Stimulated activated CD8-positive, alpha-beta memory T cell treated with anti-CD3 and anti-CD28 coated beads, Interleukin-4, amount 100 ng/mL, for 24 hours (primary cell): ENCODE measurements around the gene OR5J2.
"Not testable (repeated sequence)": the region's sequence is repeated elsewhere in the genome, so short reads cannot be mapped to it uniquely, and the experiment has no call there.

Experiments
- DNase-seq: peaks from one replicate; pipeline ENCODE4 v3.0.0-alpha.2; 2020; ENCODE audit warnings: low read depth

OR5J2 gene

DNA sequence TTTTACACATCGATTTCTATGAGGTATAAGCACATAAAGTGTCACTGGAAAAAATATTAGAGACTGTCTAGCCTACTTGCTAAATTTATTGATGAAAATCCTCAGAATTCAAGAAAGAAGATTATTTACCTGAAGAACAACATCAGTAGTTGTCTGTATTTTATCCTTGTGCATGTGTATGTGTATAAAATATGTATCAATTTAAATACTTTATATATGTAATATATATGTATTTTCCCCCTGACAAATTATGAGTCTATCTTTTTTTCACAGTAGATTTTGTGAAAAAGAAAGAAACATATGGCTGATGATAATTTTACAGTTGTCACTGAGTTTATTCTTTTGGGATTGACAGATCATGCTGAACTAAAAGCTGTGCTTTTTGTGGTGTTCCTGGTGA is at the start of gene OR5J2:
TSS of gene OR5J2 (plus strand) at position 301 of the 400 bp plus-strand sequence. CDS start at position 301, 0 bp downstream.
- no peak for DNase-seq

DNA sequence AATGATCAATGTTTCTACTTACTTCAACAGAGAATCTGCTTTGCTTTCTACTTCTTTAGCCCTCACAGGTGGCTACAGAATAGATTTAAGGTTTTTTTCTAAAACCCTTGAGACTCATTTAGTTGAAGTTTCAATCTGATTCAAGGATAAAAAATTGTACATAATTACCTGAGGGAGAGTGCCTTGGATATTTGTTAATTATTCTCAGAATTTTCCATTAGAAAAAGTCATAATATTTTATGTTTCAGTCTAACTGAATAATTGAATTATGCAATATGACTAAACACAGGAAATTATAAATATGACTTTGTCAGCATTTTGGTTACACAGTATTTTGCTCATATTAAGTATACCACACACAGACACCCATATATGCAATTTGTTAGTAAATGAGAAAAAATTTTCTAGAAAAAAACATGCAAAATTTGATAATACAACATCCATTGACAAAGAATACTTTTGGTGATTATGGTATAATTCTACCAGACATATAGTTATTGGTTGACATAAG is 36.2 kb upstream of the OR5J2 start, which contains the start of gene OR8J3:
TSS of gene OR8J3 (minus strand) at position 51 of the 511 bp plus-strand sequence. CDS start 2,483 bp downstream, outside the sequence.
- DNase-seq, result no peak

DNA sequence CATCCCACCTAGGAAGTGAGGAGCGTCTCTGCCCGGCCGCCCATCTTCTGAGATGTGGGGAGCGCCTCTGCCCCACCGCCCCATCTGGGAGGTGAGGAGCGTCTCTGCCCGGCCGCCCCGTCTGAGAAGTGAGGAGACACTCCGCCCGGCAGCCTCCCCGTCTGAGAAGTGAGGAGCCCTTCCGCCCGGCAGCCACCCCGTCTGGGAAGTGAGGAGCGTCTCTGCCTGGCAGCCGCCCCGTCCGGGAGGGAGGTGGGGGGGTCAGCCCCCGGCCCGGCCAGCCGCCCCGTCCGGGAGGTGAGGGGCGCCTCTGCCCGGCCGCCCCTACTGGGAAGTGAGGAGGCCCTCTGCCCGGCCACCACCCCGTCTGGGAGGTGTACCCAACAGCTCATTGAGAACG is 32.7 kb upstream of the OR5J2 start:
- not testable (repeated sequence) for DNase-seq

DNA sequence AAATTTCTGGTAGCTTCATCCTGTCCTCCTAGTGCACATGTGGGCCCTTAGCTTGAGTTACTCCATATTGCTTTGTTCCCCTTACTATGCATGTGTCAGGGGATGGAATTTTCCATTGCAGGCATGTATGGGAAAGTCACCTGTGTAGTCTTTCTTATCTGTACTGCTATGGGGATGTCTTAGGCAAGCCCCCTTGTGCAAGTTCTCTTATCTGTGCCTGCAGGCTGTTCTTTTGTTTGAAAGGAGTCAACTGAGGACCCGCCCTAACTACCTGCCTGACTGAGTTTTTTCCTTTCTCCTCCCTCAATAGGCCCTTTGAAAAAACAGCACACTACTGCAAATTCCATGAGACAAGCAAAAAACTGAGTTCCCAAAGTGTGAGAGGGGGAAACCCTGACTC is 25.0 kb upstream of the OR5J2 start:
- DNase-seq, result no peak

DNA sequence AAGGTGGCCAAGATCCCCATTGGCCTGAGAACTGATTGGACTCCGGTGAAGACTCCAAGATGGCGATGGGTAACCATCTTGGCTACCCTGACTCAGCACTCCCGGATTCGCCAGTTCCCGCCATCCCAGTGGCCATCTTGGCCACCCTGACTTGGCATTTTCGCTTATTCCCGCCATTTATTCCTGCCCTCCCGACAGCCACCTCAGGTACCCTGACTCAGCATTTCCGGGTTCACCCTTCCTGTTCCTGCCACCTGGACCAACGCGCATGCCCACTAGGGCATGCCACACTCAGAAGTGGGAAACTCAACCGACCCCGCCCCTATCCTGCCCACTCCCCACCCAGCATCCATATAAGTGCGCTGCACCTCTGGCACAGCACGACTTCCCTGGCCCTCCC is 24.1 kb upstream of the OR5J2 start:
- DNase-seq, result no peak

DNA sequence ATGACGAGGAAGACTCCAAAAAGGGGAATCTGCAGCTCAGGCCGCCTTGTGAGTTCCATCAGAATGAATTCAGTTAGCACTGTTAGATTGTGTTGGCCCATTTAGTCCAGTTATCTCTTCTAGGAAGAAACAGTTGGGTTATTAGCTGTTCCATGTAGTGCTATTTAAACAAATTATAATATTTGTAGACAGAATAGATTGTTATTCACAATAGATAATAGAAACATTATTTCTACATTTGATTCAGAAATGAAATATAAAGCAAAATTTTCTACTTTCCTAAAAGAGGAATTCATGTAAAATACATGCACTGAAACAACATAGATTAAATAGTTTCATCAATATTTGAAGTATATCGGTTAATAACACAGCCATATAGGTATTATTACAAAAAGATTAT is 16.2 kb upstream of the OR5J2 start, which contains the start of gene OR8K5:
TSS of gene OR8K5 (minus strand) at position 101 of the 400 bp plus-strand sequence. CDS start at position 101, 0 bp downstream.
- no peak for DNase-seq

DNA sequence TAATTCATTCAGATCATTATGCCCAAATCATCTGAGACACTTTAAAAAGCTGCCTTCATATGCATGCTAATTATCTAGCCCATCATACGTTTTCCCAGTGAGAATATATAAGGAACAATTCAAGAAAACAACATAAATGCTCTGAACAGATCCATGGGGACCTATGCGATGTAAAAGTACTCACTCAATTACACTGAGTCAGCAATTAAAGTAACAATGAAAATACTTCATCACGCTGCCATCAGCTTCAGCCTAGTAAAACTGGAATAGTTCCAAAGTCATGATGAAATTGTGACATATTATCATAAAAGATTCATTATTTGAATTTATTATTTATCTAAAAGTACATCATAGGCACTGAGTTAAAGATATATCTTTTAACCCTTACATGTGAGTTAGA is 12.6 kb upstream of the OR5J2 start:
- no peak for DNase-seq

DNA sequence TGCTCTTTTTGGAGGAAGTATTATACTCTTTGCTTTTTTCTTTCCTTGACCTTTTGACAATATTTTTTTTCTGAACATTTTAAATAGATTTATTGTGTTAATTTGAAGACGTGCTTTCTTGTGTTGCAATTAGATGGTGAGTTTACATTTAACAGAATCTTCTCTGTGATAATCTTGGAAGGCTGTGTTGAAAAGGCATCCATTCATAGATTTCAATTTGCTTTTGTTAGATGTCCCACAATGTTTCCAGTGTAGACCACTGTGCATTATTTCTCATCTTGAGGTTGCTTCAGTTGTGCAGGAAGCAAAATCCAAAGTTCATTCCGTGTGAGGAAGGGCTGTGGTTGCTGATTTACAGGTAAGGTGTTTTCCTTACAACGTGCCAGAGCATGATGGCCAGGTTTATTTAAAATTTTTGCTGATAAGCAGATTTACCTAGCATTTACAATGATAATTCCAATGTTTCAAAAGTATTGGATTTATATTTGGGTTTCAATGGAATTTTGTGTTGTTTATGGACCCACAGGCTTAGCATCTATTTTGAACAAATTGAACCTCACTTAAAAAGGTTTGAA is 4.1 kb upstream of the OR5J2 start:
- DNase-seq, result no peak

DNA sequence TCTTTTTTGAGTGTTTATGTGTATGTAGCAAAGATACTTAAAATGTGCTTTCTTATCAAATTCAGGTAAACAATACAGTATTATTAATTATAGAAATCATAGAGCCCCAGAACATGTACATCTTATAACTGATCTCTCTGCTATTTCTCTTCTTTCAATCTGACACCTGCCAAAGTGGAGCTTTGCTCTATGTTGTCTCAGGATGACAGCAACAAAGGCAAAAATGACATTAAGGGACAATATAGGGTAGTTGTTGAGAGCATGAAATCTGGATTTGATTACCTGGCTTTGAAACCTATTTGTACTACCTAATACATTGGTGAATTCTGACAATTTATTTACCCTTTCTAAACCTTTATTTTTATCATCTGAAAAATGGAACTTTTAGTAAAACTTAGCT is 7.0 kb downstream of the OR5J2 start:
- no peak for DNase-seq

DNA sequence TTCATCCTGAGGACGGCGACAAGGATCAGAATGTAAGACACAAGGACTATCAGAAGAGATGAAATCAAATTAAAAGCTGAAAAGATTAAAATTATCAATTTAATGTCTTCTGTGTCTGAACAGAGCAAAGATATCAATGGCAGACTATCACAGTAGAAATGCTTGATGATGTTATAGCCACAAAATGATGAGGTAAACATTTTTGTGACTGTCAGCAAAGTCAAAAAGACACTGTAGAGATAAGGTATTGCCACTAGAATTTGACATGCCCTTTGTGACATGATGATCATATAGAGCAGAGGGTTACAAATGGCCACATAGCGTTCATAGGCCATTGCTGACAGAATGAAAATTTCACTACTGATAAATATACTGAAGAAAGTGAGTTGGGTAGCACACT is 12.2 kb downstream of the OR5J2 start:
- DNase-seq, result no peak

DNA sequence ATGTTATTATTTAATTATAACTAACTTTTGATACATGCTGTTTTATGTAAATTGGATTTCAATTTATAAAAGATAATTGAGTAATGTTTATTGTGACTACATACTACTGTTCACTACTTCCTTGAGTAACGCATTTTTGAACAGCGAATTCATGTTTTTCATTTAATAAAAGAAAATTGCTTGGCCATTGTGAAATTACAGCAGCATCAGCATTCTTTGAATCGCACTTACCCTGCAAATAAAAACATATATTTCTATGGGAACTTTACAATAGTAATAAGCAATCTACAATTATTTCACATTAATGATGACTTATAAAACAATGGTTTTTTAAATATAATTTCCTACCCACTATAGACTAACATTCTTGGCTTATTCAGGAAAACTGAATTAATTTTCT is 20.3 kb downstream of the OR5J2 start:
- no peak for DNase-seq

DNA sequence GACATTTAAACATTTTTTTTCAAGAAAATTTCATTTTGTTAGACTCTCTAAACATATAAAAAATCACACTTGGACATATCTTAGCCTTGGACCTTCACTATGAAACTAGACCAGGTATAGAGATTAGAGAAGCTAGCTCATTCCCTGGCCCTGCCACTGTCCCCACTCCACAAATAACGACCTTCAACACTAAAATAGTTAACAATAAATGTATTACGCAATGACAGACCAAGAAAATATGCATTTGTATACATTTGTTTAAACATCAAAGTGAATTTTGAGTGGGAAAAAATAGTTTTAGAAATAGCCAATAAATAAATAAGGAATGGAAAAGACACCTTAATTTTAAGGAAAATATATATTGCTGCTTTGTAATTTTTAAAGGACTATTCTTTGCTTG is 20.9 kb downstream of the OR5J2 start:
- DNase-seq, result no peak

DNA sequence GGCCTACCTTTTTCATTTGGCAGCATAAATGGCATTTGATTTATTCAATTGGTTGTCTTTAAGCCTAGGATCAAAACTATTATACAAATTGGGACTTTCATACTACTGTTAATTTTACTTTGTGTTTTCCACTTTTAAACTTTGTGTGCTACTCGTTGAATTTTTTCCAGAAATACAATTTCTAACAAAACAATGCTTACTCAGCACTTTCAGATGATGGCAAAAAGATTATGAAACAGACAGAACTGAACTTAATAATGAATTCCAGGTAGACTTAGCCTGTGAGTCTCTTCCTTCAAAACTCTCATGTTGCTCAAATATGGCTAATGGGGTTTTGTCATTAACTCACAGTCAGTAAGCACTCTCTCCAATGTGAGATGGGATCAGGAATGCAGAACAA is 31.4 kb downstream of the OR5J2 start:
- DNase-seq, result no peak

DNA sequence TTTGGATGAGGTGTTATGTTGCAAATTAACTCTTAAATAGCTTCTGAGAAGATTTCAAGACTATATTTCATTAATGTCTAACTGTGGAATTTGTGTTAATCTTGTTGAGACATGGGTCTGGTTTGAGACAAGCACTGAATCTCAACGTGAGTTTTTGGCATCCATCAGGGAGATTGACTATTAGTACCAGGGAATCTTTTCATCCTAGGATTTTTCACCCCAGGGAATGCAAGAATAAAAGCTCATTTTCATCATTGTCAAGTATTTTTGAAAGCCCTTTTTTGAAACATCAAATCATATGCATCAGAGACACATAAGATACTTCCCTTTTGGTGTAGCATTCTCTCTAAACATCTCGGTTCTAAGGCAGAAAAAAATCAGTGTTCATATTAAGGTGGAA is 38.1 kb downstream of the OR5J2 start:
- no peak for DNase-seq

DNA sequence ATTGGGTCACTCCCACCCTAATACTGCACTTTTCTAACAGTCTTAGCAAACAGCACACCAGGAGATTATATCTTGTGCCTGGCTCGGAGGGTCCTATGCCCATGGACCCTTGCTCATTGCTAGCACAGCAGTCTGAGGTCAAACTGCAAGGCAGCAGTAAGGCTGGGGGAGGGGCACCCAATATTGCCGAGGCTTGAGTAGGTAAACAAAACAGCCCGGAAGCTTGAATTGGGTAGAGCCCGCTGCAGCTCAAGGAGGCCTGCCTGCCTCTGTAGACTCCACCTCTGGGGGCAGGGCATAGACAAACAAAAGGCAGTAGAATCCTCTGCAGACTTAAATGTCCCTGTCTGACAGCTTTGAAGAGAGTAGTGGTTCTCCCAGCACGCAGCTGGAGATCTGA is 43.3 kb downstream of the OR5J2 start:
- not testable (repeated sequence) for DNase-seq
